GM12878 (cell line): ENCODE results near the gene BATF. TPM values are rescaled to one million over a fixed set of nuclear protein-coding genes. Genes with fewer than 3 reads are reported as not detected.

ENCODE experiments used
- ASH2L ChIP-seq: fragments of 300-600, 200-600 bp; sonication (generic); IDR thresholded peaks from 2 replicates; pipeline ENCODE4 v1.6.1; 2017; ENCODE audit warnings: low read depth, mild to moderate bottlenecking, borderline replicate concordance
- ATF7 ChIP-seq: fragments of 450-650 bp; IDR thresholded peaks from 2 replicates; pipeline ENCODE4 v1.6.1; 2016; ENCODE audit warnings: low read depth, mild to moderate bottlenecking
- BRCA1 ChIP-seq: IDR thresholded peaks from 2 replicates; pipeline ENCODE4 v1.6.1; 2011; ENCODE audit warnings: low read depth, low read length, improper control_type of control experiment
- CHD2 ChIP-seq: IDR thresholded peaks from 2 replicates; pipeline ENCODE4 v1.6.1; 2011; ENCODE audit warnings: low read depth, low read length, improper control_type of control experiment, borderline replicate concordance
- CHD4 ChIP-seq: fragments of 200-600 bp; sonication (generic); IDR thresholded peaks from 2 replicates; pipeline ENCODE4 v1.6.1; 2016; ENCODE audit warnings: mild to moderate bottlenecking
- CREB1 ChIP-seq: IDR thresholded peaks from 2 replicates; pipeline ENCODE4 v1.6.1; 2012; ENCODE audit warnings: low read depth, mild to moderate bottlenecking, inconsistent platforms
- CREM ChIP-seq: IDR thresholded peaks from 2 replicates; pipeline ENCODE4 v1.6.1; 2014; ENCODE audit warnings: antibody characterized with exemption, low read depth
- DPF2 ChIP-seq: fragments of 450-650 bp; IDR thresholded peaks from 2 replicates; pipeline ENCODE4 v1.6.1; 2017; ENCODE audit warnings: mild to moderate bottlenecking
- EGR1 ChIP-seq, 2 experiments: IDR thresholded peaks; 1 replicate in 1 of 2; 2 replicates in 1 of 2; pipeline ENCODE4 v1.6.1; 2011 to 2012; ENCODE audit warnings: low read depth in 2 of 2, low read length in 2 of 2, borderline replicate concordance in 1 of 2, mild to moderate bottlenecking in 1 of 2, moderate library complexity in 1 of 2
- GATAD2B ChIP-seq: fragments of 450-650 bp; conservative IDR thresholded peaks from 2 replicates; pipeline ENCODE4 v1.6.1; 2017; ENCODE audit warnings: low read depth, mild to moderate bottlenecking, moderate library complexity
- IKZF2 ChIP-seq, 2 experiments: fragments of 450-650 bp; IDR thresholded peaks; 2 replicates each; pipeline ENCODE4 v1.6.1; 2017; ENCODE audit warnings: mild to moderate bottlenecking in 2 of 2, moderate library complexity in 2 of 2
- MEF2B ChIP-seq: fragments of 450-650 bp; IDR thresholded peaks from 2 replicates; pipeline ENCODE4 v1.6.1; 2018; ENCODE audit warnings: mild to moderate bottlenecking, moderate library complexity; ENCODE audit not compliant: partially characterized antibody, poor library complexity, severe bottlenecking
- NBN ChIP-seq: fragments of 450-650 bp; IDR thresholded peaks from 2 replicates; pipeline ENCODE4 v1.6.1; 2016
- NFXL1 ChIP-seq: fragments of 450-650 bp; IDR thresholded peaks from 2 replicates; pipeline ENCODE4 v1.6.1; 2017; ENCODE audit warnings: antibody characterized with exemption, mild to moderate bottlenecking, borderline replicate concordance
- NRF1 ChIP-seq: conservative IDR thresholded peaks from 2 replicates; pipeline ENCODE4 v1.6.1; 2011; ENCODE audit warnings: mild to moderate bottlenecking, low read depth, low read length, improper control_type of control experiment
- PAX8 ChIP-seq: fragments of 450-650 bp; IDR thresholded peaks from 2 replicates; pipeline ENCODE4 v1.6.1; 2017; ENCODE audit warnings: mild to moderate bottlenecking, moderate library complexity
- RAD51 ChIP-seq: fragments of 450-650 bp; IDR thresholded peaks from 2 replicates; pipeline ENCODE4 v1.6.1; 2016; ENCODE audit warnings: moderate library complexity, mild to moderate bottlenecking, inconsistent platforms
- TBL1XR1 ChIP-seq: IDR thresholded peaks from 2 replicates; pipeline ENCODE4 v1.6.1; 2012; ENCODE audit warnings: low read depth, low read length, improper control_type of control experiment
- ZNF24 ChIP-seq: fragments of 450-650 bp; IDR thresholded peaks from 2 replicates; pipeline ENCODE4 v1.6.1; 2017; ENCODE audit warnings: antibody characterized with exemption, mild to moderate bottlenecking
- ZNF384 ChIP-seq: IDR thresholded peaks from 2 replicates; pipeline ENCODE4 v1.6.1; 2012; ENCODE audit warnings: low read depth, mild to moderate bottlenecking, low read length, improper control_type of control experiment, borderline replicate concordance
- polyA plus RNA-seq, 11 experiments: library from polyadenylated mRNA; depleted of rRNA in 4 of 11; unstranded in 6 of 11; stranded (reverse) in 5 of 11; fragments of >200 nt; fragmentation: Nextera tagmentation in 4 of 11; fragmentation: Illumina TruSeq in 1 of 11; extraction: Ambion mirVana in 4 of 11; extraction: Trizol in 1 of 11; gene quantifications; 1 replicate in 1 of 11; 2 replicates in 10 of 11; pipeline versions ENCODE4 v1.2.1 to v1.2.3, GENCODE V29; 2011 to 2016; ENCODE audit warnings: inconsistent platforms in 2 of 11, missing spikeins in 2 of 11, low read depth in 1 of 11
- total RNA-seq, 4 experiments: library from RNA; depleted of rRNA in 3 of 4; stranded (reverse); fragments of >200 nt in 3 of 4; fragmentation: Illumina TruSeq in 1 of 4; extraction: Trizol in 1 of 4; gene quantifications; 2 replicates each; pipeline versions ENCODE4 v1.2.1 to v1.2.3, GENCODE V29; 2013 to 2021
- TF ChIP-seq, protein P1 (sequence below): fragments of 450-650 bp; IDR thresholded peaks from 2 replicates; pipeline ENCODE4 v1.6.1; 2017; ENCODE audit warnings: low read depth, mild to moderate bottlenecking, moderate library complexity
- TF ChIP-seq, protein P2 (sequence below): IDR thresholded peaks from 2 replicates; pipeline ENCODE4 v1.6.1; 2011; ENCODE audit warnings: borderline replicate concordance, low read depth, mild to moderate bottlenecking, moderate library complexity, mixed read lengths, low read length; ENCODE audit not compliant: insufficient read depth; ENCODE audit errors: extremely low read length
- TF ChIP-seq, protein P3 (sequence below): fragments of 450-650 bp; conservative IDR thresholded peaks from 2 replicates; pipeline ENCODE4 v1.6.1; 2017; ENCODE audit warnings: mild to moderate bottlenecking, moderate library complexity
- TF ChIP-seq, protein P4 (sequence below): fragments of 150-350 bp; IDR thresholded peaks from 2 replicates; pipeline ENCODE4 v1.6.1; 2016; ENCODE audit warnings: low read depth, low read length

The BATF gene
- total and polyA plus RNA-seq, 10 of the 15 experiments (the other 5 are each of a cell fraction or from before 2014, with no cell fraction given): 10.0 to 154 (median 103) TPM

DNA sequence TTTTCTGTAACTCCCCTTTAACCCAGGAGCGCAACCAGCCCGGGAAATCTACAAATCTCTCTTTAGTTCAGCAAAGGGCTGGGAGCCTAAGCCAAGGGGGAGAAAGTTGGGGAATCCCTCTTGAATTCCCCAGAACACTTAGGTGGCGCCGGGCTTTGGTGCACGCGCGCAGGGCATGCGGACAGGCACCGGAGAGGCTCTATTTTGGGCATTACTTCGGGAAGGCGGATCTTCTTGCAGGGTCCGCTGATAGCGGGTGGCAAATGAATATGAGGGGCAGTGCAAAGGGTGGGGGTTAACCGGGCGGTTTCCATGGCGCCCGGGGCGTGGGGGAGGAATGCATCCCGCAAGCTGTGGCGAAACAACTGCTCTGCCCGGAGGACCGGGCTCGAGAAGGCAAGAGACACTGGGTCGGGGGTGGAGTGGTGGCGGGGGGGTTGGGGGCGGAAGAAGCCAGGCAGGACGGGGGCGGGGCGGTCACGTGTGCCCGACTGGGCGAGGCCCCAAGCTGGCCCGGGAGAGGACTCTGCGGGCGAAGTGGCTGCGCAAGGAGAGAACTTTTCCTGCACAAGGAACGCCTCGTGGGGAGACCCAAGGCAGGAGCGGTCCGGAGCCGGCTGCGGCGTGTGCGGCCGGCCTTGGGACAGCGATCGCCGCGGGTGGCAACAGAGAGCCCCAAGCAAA, 56.0 kb downstream of the BATF start, which contains the start of gene FLVCR2 (continued):
- TF ChIP-seq, protein P1, sequence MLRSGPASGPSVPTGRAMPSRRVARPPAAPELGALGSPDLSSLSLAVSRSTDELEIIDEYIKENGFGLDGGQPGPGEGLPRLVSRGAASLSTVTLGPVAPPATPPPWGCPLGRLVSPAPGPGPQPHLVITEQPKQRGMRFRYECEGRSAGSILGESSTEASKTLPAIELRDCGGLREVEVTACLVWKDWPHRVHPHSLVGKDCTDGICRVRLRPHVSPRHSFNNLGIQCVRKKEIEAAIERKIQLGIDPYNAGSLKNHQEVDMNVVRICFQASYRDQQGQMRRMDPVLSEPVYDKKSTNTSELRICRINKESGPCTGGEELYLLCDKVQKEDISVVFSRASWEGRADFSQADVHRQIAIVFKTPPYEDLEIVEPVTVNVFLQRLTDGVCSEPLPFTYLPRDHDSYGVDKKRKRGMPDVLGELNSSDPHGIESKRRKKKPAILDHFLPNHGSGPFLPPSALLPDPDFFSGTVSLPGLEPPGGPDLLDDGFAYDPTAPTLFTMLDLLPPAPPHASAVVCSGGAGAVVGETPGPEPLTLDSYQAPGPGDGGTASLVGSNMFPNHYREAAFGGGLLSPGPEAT: peak; percentile 20; the same call in 1 of the 2 replicates
- no peak for TF ChIP-seq CHD2
- TF ChIP-seq ZNF384: no peak
- TF ChIP-seq NRF1: no peak
- peak; percentile 49; the same call in 1 of the 2 replicates for TF ChIP-seq RAD51
- TF ChIP-seq NBN: no peak
- TF ChIP-seq TBL1XR1: no peak
- no peak for TF ChIP-seq CREM
- TF ChIP-seq, protein P2, sequence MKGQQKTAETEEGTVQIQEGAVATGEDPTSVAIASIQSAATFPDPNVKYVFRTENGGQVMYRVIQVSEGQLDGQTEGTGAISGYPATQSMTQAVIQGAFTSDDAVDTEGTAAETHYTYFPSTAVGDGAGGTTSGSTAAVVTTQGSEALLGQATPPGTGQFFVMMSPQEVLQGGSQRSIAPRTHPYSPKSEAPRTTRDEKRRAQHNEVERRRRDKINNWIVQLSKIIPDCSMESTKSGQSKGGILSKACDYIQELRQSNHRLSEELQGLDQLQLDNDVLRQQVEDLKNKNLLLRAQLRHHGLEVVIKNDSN: peak; percentile 82
- TF ChIP-seq, protein P3, sequence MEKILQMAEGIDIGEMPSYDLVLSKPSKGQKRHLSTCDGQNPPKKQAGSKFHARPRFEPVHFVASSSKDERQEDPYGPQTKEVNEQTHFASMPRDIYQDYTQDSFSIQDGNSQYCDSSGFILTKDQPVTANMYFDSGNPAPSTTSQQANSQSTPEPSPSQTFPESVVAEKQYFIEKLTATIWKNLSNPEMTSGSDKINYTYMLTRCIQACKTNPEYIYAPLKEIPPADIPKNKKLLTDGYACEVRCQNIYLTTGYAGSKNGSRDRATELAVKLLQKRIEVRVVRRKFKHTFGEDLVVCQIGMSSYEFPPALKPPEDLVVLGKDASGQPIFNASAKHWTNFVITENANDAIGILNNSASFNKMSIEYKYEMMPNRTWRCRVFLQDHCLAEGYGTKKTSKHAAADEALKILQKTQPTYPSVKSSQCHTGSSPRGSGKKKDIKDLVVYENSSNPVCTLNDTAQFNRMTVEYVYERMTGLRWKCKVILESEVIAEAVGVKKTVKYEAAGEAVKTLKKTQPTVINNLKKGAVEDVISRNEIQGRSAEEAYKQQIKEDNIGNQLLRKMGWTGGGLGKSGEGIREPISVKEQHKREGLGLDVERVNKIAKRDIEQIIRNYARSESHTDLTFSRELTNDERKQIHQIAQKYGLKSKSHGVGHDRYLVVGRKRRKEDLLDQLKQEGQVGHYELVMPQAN: 0 out of 2 replicates have a peak, but pooled peaks have one; percentile 33
- TF ChIP-seq BRCA1: no peak
- TF ChIP-seq NFXL1: no peak
- TF ChIP-seq GATAD2B: 0 out of 2 replicates have a peak, but pooled peaks have one; percentile 20
- 0 out of 3 replicates have a peak, but pooled peaks of 1 of the 2 experiments have one; percentile 47 for TF ChIP-seq EGR1 (IDR thresholded peaks at IDR 0.05; ENCODE audit: borderline replicate concordance in 1 of 2, low read depth in 2 of 2, low read length in 2 of 2)
- peak; percentile 26 to 62; a peak in 1 of 4 replicates for TF ChIP-seq IKZF2 (IDR thresholded peaks at IDR 0.05)
- no peak for TF ChIP-seq CREB1
- TF ChIP-seq DPF2: peak; percentile 20; the same call in 1 of the 2 replicates
- TF ChIP-seq CHD4: no peak
- no peak for TF ChIP-seq PAX8
- TF ChIP-seq ZNF24: no peak
- no peak for TF ChIP-seq ATF7
- TF ChIP-seq ASH2L: no peak
- TF ChIP-seq MEF2B: peak; percentile 16
- TF ChIP-seq, protein P4, sequence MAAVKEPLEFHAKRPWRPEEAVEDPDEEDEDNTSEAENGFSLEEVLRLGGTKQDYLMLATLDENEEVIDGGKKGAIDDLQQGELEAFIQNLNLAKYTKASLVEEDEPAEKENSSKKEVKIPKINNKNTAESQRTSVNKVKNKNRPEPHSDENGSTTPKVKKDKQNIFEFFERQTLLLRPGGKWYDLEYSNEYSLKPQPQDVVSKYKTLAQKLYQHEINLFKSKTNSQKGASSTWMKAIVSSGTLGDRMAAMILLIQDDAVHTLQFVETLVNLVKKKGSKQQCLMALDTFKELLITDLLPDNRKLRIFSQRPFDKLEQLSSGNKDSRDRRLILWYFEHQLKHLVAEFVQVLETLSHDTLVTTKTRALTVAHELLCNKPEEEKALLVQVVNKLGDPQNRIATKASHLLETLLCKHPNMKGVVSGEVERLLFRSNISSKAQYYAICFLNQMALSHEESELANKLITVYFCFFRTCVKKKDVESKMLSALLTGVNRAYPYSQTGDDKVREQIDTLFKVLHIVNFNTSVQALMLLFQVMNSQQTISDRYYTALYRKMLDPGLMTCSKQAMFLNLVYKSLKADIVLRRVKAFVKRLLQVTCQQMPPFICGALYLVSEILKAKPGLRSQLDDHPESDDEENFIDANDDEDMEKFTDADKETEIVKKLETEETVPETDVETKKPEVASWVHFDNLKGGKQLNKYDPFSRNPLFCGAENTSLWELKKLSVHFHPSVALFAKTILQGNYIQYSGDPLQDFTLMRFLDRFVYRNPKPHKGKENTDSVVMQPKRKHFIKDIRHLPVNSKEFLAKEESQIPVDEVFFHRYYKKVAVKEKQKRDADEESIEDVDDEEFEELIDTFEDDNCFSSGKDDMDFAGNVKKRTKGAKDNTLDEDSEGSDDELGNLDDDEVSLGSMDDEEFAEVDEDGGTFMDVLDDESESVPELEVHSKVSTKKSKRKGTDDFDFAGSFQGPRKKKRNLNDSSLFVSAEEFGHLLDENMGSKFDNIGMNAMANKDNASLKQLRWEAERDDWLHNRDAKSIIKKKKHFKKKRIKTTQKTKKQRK: no peak
